IPS-18a (cell line): ENCODE results near the gene ABI3.

Experiments used
- H3K27ac ChIP-seq: one replicate; pipeline ENCODE4 v1.5.1; 2013; ENCODE audit warnings: low read length
- H3K27me3 ChIP-seq: one replicate; pipeline ENCODE4 v1.6.1; 2013; ENCODE audit warnings: mild to moderate bottlenecking, low read length; ENCODE audit not compliant: control insufficient read depth, insufficient read depth
- H3K36me3 ChIP-seq: one replicate; pipeline ENCODE4 v1.6.1; 2013; ENCODE audit warnings: low read depth, low read length; ENCODE audit not compliant: control insufficient read depth
- H3K4me1 ChIP-seq: one replicate; pipeline ENCODE4 v1.6.1; 2013; ENCODE audit warnings: low read depth, low read length; ENCODE audit not compliant: control insufficient read depth
- H3K4me3 ChIP-seq: one replicate; pipeline ENCODE4 v1.5.1; 2013; ENCODE audit warnings: low read length
- H3K9ac ChIP-seq: one replicate; pipeline ENCODE4 v1.6.1; 2013; ENCODE audit warnings: mild to moderate bottlenecking, low read length, moderate library complexity
- H3K9me3 ChIP-seq: one replicate; pipeline ENCODE4 v1.6.1; 2013; ENCODE audit warnings: low read depth, low read length; ENCODE audit not compliant: control insufficient read depth

The ABI3 gene

GRCh38 chr17:49242813-49243212 lies 32.3 kb downstream of the ABI3 start:
- Histone ChIP-seq H3K4me3 (no peak overlapping the region), H3K9ac (no peak overlapping the region), H3K27ac (no peak overlapping the region), H3K9me3 (no peaks in the 10 kb centered on the region), H3K36me3 (no peaks in the 10 kb centered on the region), H3K27me3 (no peaks in the 10 kb centered on the region), H3K4me1 (no peaks in the 10 kb centered on the region)

- Histone ChIP-seq H3K9me3 (no peaks in the 10 kb centered on the region), H3K4me3 (no peak overlapping the region)
These were observed 34.3 kb downstream of the ABI3 start for GRCh38 chr17:49244839-49245238.

GRCh38 chr17:49247944-49248343 lies 37.4 kb downstream of the ABI3 start:
- Histone ChIP-seq H3K27me3 (no peaks in the 10 kb centered on the region), H3K4me1 (no peaks in the 10 kb centered on the region), H3K27ac (no peak overlapping the region), H3K9ac (no peak overlapping the region), H3K4me3 (no peak overlapping the region), H3K9me3 (no peaks in the 10 kb centered on the region), H3K36me3 (no peaks in the 10 kb centered on the region)

More at GRCh38 chr17:49244839-49245238, 34.3 kb downstream of the ABI3 start:
- Histone ChIP-seq H3K27ac (no peak overlapping the region), H3K4me1 (no peaks in the 10 kb centered on the region), H3K9ac (no peak overlapping the region), H3K27me3 (no peaks in the 10 kb centered on the region), H3K36me3 (no peaks in the 10 kb centered on the region)

GRCh38 chr17:49249292-49249794 lies 38.8 kb downstream of the ABI3 start:
- Histone ChIP-seq H3K27ac (no peak overlapping the region), H3K9ac (no peak overlapping the region), H3K4me3 (no peak overlapping the region), H3K9me3 (no peaks in the 10 kb centered on the region), H3K27me3 (no peaks in the 10 kb centered on the region), H3K36me3 (no peaks in the 10 kb centered on the region), H3K4me1 (no peaks in the 10 kb centered on the region)

GRCh38 chr17:49249890-49250522 lies 39.5 kb downstream of the ABI3 start:
- Histone ChIP-seq H3K36me3 (no peaks in the 10 kb centered on the region), H3K4me1 (no peaks in the 10 kb centered on the region), H3K27me3 (no peaks in the 10 kb centered on the region), H3K27ac (no peak overlapping the region), H3K4me3 (no peak overlapping the region), H3K9ac (no peak overlapping the region), H3K9me3 (no peaks in the 10 kb centered on the region)

GRCh38 chr17:49252148-49252695 lies 41.7 kb downstream of the ABI3 start:
- no peak overlapping the region for H3K9ac ChIP-seq

GRCh38 chr17:49254066-49254465 lies 43.6 kb downstream of the ABI3 start:
- no peaks in the 10 kb centered on the region for H3K4me1 ChIP-seq
- no peak overlapping the region for H3K9ac ChIP-seq
- no peaks in the 10 kb centered on the region for H3K27me3 ChIP-seq
- H3K36me3 ChIP-seq = no peaks in the 10 kb centered on the region
- H3K9me3 ChIP-seq = no peaks in the 10 kb centered on the region
- H3K27ac ChIP-seq = no peak overlapping the region
- H3K4me3 ChIP-seq = no peak overlapping the region

More at GRCh38 chr17:49252148-49252695, 41.7 kb downstream of the ABI3 start:
- H3K9me3 ChIP-seq = no peaks in the 10 kb centered on the region
- no peak overlapping the region for H3K4me3 ChIP-seq
- no peaks in the 10 kb centered on the region for H3K27me3 ChIP-seq
- H3K4me1 ChIP-seq = no peaks in the 10 kb centered on the region
- H3K27ac ChIP-seq = no peak overlapping the region
- no peaks in the 10 kb centered on the region for H3K36me3 ChIP-seq

GRCh38 chr17:49255125-49255524 lies 44.6 kb downstream of the ABI3 start:
- Histone ChIP-seq H3K9ac (no peak overlapping the region), H3K4me3 (no peak overlapping the region), H3K27ac (no peak overlapping the region), H3K27me3 (peaks cover 9% of the 10 kb centered on the region), H3K9me3 (no peaks in the 10 kb centered on the region), H3K4me1 (no peaks in the 10 kb centered on the region), H3K36me3 (no peaks in the 10 kb centered on the region)

GRCh38 chr17:49258394-49258793 lies 47.9 kb downstream of the ABI3 start:
- H3K27ac ChIP-seq = no peak overlapping the region
- peaks cover 4% of the 10 kb centered on the region for H3K4me1 ChIP-seq
- H3K9ac ChIP-seq = no peak overlapping the region
- no peak overlapping the region for H3K4me3 ChIP-seq
- no peaks in the 10 kb centered on the region for H3K9me3 ChIP-seq
- no peaks in the 10 kb centered on the region for H3K36me3 ChIP-seq
- peaks cover 24% of the 10 kb centered on the region for H3K27me3 ChIP-seq

- Histone ChIP-seq H3K4me3 (peak overlapping the region; percentile 62), H3K4me1 (peaks cover 4% of the 10 kb centered on the region), H3K27ac (no peak overlapping the region), H3K36me3 (no peaks in the 10 kb centered on the region), H3K9ac (no peak overlapping the region), H3K27me3 (peaks cover 24% of the 10 kb centered on the region), H3K9me3 (no peaks in the 10 kb centered on the region)
These were observed 49.1 kb downstream of the ABI3 start for GRCh38 chr17:49259663-49260010.

GRCh38 chr17:49260011-49260816 lies 49.7 kb downstream of the ABI3 start:
- H3K27me3 ChIP-seq = peaks cover 24% of the 10 kb centered on the region
- no peaks in the 10 kb centered on the region for H3K36me3 ChIP-seq
- no peaks in the 10 kb centered on the region for H3K9me3 ChIP-seq
- H3K9ac ChIP-seq = no peak overlapping the region
- no peak overlapping the region for H3K27ac ChIP-seq
- H3K4me1 ChIP-seq = peaks cover 4% of the 10 kb centered on the region
- peak overlapping the region; percentile 62 for H3K4me3 ChIP-seq
